ENCODE results near the gene WWP2.
"Not testable (repeated sequence)": the region's sequence is repeated elsewhere in the genome, so short reads cannot be mapped to it uniquely, and the experiment has no call there.

The WWP2 gene

DNA sequence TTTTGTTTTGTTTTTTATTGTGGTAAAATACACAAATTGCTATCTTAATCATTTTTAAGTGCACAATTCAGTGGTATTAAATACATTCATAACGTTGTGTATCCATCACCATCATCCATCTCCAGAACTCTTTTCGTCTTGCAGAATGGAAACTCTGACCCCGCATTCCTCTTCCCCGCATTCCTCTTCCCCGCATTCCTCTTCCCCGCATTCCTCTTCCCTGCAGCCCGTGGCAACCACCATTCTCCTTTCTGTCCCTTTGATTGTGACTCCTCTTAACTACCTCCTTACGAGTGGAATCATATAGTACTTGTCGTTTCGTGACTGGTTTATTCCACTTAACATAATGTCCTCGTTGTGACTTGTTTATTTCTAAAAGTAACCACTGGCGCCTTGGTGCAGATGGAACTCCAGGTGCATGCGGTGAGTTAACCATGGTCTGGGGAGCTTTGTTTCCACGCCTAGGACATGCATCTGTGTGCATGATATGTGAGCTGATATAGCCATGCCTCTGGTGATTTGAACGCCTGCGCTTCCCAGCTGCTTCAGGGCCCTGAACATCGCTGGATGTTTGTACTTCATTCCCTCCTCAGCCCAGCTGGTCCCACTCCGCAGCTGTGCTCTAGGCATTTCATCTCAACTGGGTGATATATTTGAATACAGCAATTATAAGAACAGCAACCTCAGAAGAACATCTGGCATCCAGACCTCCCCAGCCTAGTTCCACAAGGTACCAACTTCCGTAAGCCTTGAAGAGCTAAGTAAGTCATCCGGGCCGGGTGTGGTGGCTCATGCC is 181.3 kb downstream of the WWP2 start:
- not testable (repeated sequence) for DNase-seq (ENCODE audit: low read depth)

DNA sequence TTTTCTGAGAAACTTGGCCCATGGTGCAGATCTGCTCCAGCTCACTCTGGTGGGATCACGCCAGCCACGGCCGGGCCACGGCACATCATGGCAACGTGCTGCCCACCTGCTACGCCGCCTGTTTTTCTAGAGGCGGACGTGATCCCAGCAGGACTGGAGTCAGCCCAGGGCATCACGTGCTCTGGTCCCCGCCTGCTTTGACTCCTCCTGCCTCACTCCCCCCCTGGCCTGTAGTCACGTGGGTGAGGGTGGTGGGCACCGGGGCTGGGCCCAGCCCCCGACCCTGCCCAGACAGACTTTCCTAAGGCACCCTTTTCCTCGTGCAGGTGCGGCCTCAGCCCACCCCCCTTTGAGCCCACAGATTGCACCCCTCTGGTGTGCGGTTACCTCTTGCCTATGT is 188.3 kb downstream of the WWP2 start:
- not testable (repeated sequence) for DNase-seq (ENCODE audit: low read depth)

DNA sequence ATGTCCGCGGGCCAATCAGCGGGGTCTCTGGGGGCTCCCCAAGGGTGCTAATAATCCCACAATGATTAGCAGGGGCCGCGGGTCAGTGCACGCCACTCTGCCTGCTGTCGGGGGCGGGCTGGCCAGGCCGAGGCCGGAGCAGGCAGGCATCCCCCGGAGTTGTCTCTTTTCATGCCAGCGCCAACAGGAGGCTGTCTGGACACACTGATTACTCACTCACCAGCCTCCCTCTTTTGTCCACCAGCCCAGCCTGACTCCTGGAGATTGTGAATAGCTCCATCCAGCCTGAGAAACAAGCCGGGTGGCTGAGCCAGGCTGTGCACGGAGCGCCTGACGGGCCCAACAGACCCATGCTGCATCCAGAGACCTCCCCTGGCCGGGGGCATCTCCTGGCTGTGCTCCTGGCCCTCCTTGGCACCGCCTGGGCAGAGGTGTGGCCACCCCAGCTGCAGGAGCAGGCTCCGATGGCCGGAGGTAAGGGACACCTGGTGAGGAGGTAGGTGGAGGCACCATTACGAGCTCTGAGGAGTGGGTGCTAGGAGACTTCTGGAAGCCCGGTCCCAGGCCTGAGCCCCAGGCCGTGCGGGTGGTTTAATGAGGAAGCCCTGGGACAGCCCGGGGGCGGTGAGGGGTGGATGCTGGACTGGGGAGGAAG is 189.0 kb downstream of the WWP2 start, which contains the start of gene CLEC18A:
Gene CLEC18A, plus strand, starts transcription at position 318 of the 655 bp plus-strand sequence. Its CDS starts 33 bp downstream, at position 351.
- DNase-seq (ENCODE audit: low read depth), result not testable (repeated sequence)

DNA sequence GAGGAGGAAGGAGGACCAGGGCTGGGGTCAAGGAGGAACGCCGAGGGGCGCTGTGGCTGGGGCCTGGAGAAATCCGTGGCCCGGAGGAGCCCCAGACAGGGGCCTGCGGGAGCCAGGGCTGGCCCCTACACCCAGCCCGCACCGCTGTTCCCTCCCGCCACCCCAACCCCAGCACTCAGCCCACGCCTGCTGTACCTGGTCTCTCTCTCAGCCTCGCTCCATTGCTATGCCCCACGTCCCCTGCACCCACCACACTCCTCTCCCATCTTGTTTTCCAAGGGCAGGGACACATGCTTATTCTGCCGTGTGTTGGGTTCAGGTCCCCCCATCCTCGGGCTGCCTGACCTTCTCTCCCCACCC is 189.5 kb downstream of the WWP2 start:
- DNase-seq (ENCODE audit: low read depth), result not testable (repeated sequence)

DNA sequence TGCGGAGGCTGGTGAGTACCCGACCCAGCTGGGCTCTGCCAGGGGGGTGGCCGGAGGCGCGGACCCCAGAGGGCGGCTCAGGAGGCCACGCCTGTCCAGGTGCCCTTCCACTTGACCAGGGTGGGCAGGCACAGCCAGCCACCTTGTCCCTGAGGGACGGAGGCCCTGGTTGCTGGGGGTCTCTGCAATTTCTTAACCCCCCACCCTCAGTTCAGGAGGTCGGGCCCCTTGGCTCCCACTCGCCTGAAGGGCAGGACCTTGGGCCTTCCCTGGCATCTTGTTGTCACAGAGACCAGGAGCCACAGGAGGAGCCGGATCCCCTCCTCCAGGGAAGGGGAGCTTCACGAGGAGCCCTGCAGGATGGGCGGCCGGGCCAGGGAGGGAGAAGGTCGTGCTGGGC is 190.0 kb downstream of the WWP2 start:
- not testable (repeated sequence) for DNase-seq (ENCODE audit: low read depth)

DNA sequence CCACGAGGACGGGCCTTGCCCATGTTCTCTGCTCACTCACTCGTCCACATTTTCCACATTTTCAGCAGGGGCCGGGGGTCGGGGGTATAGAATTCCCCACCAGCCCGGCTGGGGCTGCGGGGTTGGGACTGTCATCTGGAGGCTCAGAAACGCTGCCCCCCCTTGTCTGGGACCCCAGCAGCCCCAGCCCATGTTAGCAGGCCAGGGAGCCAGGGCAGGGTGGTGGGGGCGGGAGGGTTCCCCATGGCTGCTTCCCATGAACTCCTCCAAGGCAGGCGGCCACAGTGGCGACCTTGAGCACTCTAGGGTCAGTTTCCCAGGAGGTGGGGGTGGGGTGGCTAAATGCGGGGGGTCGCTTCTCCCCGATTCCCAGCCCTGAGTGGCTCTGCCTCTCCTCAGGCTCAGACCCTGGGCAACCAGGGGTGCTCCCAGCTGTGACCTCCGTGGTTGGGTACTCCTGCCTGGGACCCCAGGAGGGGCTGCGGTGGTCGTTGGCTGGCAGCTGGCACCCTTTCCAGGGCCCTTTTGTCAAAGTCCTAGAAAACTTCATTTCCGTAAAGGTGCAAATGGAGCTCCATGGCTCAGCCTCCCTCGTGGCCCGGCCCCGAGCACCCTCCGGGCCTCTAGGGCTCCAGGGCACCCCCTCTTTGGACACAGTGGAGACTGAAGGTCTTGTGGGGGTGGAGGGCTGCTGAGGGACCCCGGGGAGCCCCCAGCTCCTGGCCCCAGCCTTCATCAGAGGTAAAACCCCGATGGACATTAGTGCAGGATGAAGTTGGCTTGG is 190.6 kb downstream of the WWP2 start:
- DNase-seq (ENCODE audit: low read depth), result not testable (repeated sequence)

DNA sequence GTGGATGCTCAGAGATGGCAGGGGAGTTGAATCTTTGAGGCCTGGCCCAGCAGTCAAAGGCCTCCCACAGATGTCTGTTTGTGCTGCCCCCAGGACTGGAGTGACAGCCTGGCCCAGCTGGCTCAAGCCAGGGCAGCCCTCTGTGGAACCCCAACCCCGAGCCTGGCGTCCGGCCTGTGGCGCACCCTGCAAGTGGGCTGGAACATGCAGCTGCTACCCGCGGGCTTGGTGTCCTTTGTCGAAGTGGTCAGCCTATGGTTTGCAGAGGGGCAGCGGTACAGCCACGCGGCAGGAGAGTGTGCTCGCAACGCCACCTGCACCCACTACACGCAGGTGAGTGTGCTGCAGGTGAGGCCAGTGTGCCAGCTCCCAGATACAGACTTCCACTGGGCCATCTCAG is 192.1 kb downstream of the WWP2 start:
- DNase-seq (ENCODE audit: low read depth), result not testable (repeated sequence)

DNA sequence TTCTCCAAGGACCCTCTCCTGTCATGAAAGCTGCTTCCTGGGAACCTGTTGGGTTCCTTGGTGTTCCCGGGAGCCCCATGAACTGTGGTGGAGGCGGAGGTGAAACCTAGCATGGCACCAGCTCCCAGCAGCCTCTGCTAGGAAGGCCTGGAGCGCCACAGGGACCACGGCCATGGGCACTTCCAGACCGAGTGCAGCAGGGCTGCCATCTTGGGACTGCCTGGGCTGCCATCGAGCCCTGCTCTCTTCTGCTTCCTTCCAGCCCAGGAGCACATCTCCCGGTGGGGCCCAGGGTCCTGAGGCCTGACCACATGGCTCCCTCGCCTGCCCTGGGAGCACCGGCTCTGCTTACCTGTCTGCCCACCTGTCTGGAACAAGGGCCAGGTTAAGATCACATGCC is 201.2 kb downstream of the WWP2 start:
- not testable (repeated sequence) for DNase-seq (ENCODE audit: low read depth)

DNA sequence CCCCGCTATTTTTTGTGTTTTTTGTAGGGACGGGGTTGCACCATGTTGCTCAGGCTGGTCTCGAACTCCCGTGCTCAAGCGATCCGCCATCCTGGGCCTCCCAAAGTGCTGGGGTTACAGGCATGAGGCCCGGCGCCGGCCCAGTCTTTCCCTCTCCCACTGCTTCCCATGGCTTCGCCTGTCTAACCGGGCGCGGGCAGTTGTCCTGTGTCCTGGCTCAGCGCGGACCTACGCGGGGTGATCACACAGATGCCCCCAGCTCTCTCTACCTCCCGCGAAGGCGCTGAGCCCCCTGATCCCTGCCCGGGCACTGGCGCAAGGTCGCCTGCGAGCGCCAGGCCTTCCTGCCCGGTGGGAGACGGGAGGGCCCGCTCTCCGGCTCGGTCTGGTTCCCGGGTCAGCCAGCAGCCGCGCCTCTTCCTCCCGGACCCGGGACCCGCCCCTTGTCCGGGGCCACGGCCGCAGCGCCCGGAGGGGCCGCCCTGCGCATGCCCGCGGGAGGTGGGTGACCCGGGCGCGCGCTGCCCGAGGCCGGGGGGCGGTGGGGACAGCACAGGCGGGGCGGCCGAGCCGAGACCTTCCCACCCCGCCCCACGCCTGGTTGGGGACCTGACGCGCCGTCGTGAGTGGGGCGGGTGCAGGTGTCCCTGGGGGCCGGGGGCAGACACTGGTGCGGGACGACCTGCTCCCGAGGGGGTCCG is 203.0 kb downstream of the WWP2 start:
- DNase-seq (ENCODE audit: low read depth), result peak; percentile 4

DNA sequence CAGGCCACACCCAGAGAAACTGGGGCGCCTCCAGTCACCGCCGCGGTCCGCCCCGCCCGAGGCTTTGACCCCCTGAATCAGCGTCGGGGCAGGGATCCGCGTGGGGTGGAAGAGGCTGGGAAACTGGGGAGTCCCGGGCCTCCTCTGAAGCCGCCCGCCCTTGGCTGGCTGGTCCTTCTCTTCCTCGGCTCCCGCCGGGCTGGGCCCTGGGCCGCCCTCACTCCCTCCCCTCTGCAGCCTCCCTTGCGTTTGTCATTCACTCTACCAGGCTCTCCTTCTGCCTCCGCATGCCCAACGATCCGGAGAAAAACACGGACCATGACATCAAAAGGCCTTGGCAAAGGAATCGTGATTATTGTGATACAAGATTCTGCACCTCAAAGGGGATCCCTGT is 203.5 kb downstream of the WWP2 start:
- DNase-seq (ENCODE audit: low read depth), result not testable (repeated sequence)

DNA sequence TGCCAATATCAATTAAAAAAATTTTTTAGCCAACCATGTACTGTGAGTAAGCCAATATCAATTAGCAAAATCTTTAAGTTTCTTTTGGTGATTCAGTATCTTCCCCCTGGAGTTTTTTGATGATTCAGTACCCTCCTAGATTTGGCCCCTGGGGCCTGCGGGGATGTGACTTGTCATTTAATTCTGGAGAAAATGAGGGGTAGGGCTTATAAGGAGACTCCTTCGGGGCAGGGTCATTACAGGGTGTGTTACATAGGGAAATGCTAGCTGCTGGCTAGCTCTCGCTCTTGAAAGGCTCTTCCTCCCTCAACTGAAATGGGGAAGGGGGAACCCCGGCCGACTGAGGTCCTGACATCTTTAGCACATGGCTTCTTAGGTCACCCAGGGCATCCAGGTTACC is 205.6 kb downstream of the WWP2 start:
- not testable (repeated sequence) for DNase-seq (ENCODE audit: low read depth)

DNA sequence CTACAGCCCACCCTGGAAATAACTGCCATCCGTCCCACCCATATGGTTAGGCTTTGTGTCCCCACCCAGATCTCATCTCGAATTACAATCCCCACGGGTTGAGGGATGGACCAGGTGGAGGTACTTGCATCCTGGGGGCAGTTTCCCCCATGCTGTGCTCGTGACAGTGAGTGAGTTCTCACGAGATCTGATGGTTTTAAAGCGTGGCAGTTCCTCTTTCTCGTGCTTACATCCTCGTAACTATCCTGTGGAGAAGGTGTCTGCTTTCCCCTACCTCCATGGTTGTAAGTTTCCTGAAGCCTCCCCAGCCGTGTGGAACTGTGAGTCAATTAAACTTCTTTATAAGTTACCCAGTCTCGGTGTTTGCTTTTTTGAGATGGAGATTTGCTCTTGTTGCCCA is 206.0 kb downstream of the WWP2 start:
- DNase-seq (ENCODE audit: low read depth), result not testable (repeated sequence)

DNA sequence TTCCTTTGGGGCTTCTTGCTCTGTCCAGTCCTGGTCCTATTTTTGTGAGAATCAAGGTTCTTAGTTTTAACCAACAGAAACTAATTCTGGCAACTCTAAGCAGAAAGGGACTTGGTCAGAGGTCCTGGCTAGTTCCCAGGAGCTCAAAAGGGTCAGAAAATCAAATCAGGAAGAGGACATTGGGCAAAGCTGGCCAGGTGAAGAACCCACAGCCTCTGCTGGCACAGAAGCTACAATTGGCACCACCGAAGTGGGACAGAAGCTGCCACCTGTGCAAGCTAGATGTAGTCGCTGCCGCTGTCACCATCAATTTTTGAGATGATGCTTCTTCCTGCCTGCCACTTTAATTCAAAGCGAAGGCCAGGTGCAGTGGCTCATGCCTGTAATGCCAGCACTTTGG is 207.5 kb downstream of the WWP2 start:
- not testable (repeated sequence) for DNase-seq (ENCODE audit: low read depth)

DNA sequence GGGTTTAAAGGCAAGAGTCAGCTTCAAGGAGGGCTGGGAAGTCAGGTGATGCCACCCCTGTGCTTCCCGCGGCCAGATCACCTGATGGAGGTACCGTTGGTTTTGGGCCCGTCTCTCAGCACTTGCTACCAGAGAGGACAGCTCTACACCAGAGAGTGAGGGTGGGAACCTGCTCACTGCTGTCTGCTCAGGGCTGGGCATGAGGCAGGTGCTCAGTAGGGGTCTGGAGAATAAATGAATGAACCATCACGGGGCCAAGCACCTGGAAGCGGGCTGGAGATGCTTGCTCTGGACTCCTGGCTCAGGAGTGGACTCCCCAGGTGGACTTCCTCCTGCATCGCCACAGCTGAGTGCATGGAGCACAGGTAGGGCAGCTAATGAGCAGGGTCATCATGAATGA is 210.0 kb downstream of the WWP2 start:
- not testable (repeated sequence) for DNase-seq (ENCODE audit: low read depth)

DNA sequence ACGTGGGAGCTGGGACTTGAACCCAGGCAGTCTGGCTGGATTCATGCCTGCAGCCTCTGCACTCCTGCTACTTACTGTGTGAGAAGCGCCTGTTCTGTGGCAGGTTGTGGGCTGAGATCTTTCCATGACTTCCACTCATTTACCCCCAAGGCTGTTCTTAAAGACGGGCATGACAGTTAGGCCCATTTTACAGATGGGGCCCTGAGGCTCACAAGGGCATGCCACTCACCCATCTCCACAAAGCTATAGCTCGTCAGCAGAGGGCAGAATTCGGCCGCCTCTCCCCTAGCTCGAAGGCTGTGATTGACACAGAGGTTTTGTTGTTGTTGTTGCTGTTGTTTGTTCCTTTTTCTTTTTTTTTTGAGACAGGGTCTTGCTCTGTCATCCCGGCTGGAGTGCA is 210.8 kb downstream of the WWP2 start:
- not testable (repeated sequence) for DNase-seq (ENCODE audit: low read depth)

DNA sequence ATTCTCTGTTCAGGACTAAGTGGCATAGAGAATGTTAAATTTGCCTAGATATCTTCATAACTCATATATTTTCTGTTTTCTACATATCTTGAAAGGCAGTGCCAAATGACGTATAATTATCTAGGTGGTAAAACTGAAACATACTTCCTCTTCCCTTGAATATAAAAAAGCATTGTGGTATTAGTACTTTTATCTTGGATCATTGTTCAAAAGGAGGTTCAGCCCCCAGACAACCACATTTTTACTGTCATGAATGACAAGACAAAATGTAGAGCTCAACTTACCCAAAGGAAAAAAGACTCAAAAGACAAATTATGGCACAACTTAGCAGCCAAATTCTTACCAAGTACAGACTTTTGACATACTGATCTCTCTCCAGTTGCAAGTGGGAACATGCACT is 223.1 kb downstream of the WWP2 start:
- not testable (repeated sequence) for DNase-seq (ENCODE audit: low read depth)
